Breast epithelium (tissue), 3 donors: ENCODE measurements around the gene KAT8.

Experiments
- CTCF ChIP-seq, 3 donors: fragments of 450-650 bp; IDR thresholded peaks; one replicate each; pipeline ENCODE4 v1.5.1; 2016 to 2017; ENCODE audit warnings: antibody characterized with exemption in 3 of 3, mild to moderate bottlenecking in 3 of 3, moderate library complexity in 3 of 3
- POLR2A ChIP-seq: fragments of 450-650 bp; IDR thresholded peaks from one replicate; pipeline ENCODE4 v1.6.1; 2016; ENCODE audit warnings: antibody characterized with exemption, mild to moderate bottlenecking, moderate library complexity
- POLR2AphosphoS5 ChIP-seq, 3 donors: sonication (generic); formaldehyde crosslinking; IDR thresholded peaks; one replicate each; pipeline ENCODE4 v1.6.1; 2017; ENCODE audit warnings: antibody characterized with exemption in 3 of 3

DNA sequence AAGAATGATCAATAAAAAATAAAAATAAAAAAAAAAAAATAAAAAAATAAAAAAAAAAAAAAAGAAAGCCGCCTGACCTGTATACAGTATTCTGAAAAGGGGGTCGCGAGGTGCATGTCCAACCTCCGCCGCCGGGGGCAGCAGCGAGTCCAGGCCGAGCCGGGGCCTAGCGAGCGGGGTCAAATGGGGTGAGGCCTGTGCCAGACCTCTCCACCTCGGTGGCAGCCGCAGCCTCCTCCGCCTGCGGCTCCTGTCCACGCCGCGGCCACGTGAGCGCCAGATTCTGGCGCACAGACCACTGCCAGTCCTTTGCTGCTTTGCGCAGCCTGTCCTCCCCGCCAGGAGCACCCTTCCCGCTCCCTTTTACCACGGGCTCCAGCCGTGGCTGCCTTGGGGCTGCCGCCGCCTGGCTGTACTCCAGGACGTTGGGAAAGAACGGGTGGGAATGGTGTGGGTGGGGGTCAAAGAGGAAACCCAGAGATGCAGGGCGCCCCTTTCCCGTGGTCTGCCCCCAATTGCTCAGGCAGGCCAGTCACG is 11.7 kb upstream of the KAT8 start:
- TF ChIP-seq CTCF (IDR thresholded peaks at IDR 0.05): peak; percentile 71 to 86 (median 77)
- no peak for TF ChIP-seq POLR2A
- TF ChIP-seq POLR2AphosphoS5 (IDR thresholded peaks at IDR 0.05): peak; percentile 13 to 63 (median 50)
